Measurements from ENCODE around the gene POLD2.
"Not testable (repeated sequence)": the region's sequence is repeated elsewhere in the genome, so short reads cannot be mapped to it uniquely, and the experiment has no call there.

The POLD2 gene

GRCh38 chr7:44139311-44140010, 16.1 kb upstream of the POLD2 start:
- no peak for TF ChIP-seq Cebpa-rat (IDR thresholded peaks at IDR 0.05)

DNA sequence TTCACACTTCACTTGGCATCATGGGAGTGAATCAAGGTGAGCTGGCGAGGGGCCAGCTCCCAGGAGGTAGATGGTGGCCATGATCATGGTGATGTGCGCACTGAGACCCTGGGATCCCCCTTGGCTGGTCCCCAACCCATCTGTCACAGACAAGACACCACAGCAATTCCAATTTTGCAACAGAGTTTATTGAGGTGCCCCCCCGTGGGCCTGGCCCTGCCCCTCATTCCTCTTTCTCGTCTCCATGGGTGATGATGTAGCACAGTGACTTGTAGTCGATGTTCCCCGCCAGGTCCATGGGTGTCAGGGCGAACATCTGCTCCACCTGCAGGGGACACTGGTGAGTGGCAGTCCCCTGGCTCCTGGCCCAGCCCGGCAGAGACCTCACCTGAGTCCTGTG, 15.3 kb upstream of the POLD2 start:
- Histone ChIP-seq H3K4me2 (no peak overlapping the region), H3K4me1 (peaks cover 18% of the 10 kb centered on the region), H3K27me3 (no peaks in the 10 kb centered on the region), H4K20me1 (no peaks in the 10 kb centered on the region), H3K4me3 (no peak overlapping the region), H3K36me3 (no peaks in the 10 kb centered on the region), H3K9ac (no peak overlapping the region), H3K9me3 (no peaks in the 10 kb centered on the region), H3K27ac (no peak overlapping the region)
- no peak for TF ChIP-seq Cebpa-rat (IDR thresholded peaks at IDR 0.05)

More at GRCh38 chr7:44139311-44140010, 16.1 kb upstream of the POLD2 start:
- no peaks in the 10 kb centered on the region for H3K9me3 ChIP-seq
- 0 out of 2 replicates have a peak, but pooled peaks cover under 1% of the 10 kb centered on the region for H3K27me3 ChIP-seq
- H3K4me1 ChIP-seq: peaks cover 18% of the 10 kb centered on the region
- no peak overlapping the region for H3K27ac ChIP-seq
- H3K4me2 ChIP-seq: no peak overlapping the region
- H3K9ac ChIP-seq: no peak overlapping the region
- H3K36me3 ChIP-seq: no peaks in the 10 kb centered on the region
- no peaks in the 10 kb centered on the region for H4K20me1 ChIP-seq
- no peak overlapping the region for H3K4me3 ChIP-seq

DNA sequence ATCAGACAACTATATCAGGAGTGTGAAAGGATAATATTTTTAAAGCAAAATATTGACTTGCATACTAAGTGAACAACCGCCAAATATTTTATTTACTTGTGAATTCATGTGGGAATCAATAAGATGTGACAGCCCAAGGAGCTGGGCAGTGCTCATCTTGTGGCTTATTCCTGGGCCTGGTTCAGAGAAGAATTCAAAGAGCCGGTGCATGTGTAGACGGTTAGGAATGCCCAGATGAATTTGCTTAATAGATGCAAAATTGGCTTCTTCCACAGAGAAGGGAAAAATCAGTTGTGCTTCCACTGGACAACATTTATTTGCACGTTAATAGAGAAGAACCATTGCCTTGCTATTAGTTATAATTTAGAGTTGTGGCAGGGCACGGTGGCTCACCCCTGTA, 13.4 kb upstream of the POLD2 start:
- no peaks in the 10 kb centered on the region for H4K20me1 ChIP-seq
- no peak for TF ChIP-seq Cebpa-rat (IDR thresholded peaks at IDR 0.05)
- no peak overlapping the region for H3K27ac ChIP-seq
- H3K9ac ChIP-seq: no peak overlapping the region
- H3K4me2 ChIP-seq: no peak overlapping the region
- no peak overlapping the region for H3K4me3 ChIP-seq
- H3K36me3 ChIP-seq: no peaks in the 10 kb centered on the region
- no peaks in the 10 kb centered on the region for H3K27me3 ChIP-seq
- H3K9me3 ChIP-seq: no peaks in the 10 kb centered on the region
- peaks cover 17% of the 10 kb centered on the region for H3K4me1 ChIP-seq

- H3K36me3 ChIP-seq: no peaks in the 10 kb centered on the region
- H3K9me3 ChIP-seq: no peaks in the 10 kb centered on the region
- no peak overlapping the region for H3K4me3 ChIP-seq
- H3K4me2 ChIP-seq: peak overlapping the region; percentile 15; the same call in 1 of the 2 replicates
- no peak overlapping the region for H3K27ac ChIP-seq
- H3K9ac ChIP-seq: no peak overlapping the region
- no peak for TF ChIP-seq Cebpa-rat (IDR thresholded peaks at IDR 0.05)
- no peaks in the 10 kb centered on the region for H3K27me3 ChIP-seq
- peaks cover 24% of the 10 kb centered on the region for H3K4me1 ChIP-seq
- H4K20me1 ChIP-seq: no peaks in the 10 kb centered on the region
These were observed 11.7 kb upstream of the POLD2 start for GRCh38 chr7:44134943-44135628.

GRCh38 chr7:44133295-44133694, 9.9 kb upstream of the POLD2 start:
- Histone ChIP-seq H3K4me3 (no peak overlapping the region), H3K4me1 (peaks cover 42% of the 10 kb centered on the region), H3K27me3 (no peaks in the 10 kb centered on the region), H3K9ac (no peak overlapping the region), H3K36me3 (no peaks in the 10 kb centered on the region), H4K20me1 (no peaks in the 10 kb centered on the region), H3K27ac (no peak overlapping the region), H3K4me2 (no peak overlapping the region), H3K9me3 (no peaks in the 10 kb centered on the region)
- no peak for TF ChIP-seq Cebpa-rat (IDR thresholded peaks at IDR 0.05)

DNA sequence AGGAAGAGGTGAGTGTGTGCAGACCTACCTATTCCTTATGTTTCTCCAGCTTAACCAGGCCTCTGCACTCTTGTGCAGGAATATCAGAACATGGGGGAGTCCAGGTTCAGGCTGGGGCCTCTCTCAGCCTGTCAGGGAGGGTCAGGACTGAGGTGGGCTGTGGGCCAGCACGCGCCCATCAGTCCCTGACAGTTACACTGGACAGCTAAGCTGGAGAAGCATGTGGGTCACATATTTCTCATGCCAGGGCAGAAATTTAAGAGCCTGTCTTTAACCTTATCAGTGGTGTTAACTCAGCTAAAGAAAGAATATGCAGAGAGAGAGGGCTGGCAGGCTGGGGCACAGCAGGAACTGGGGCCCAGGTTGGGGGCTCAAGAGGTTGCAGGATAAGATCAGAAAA, 8.7 kb upstream of the POLD2 start:
- H3K4me3 ChIP-seq: no peak overlapping the region
- H3K4me2 ChIP-seq: no peak overlapping the region
- no peaks in the 10 kb centered on the region for H3K27me3 ChIP-seq
- peaks cover 54% of the 10 kb centered on the region for H3K4me1 ChIP-seq
- H3K9me3 ChIP-seq: no peaks in the 10 kb centered on the region
- peak overlapping the region; percentile 1; the same call in 1 of the 2 replicates for H3K27ac ChIP-seq
- H3K36me3 ChIP-seq: no peaks in the 10 kb centered on the region
- no peaks in the 10 kb centered on the region for H4K20me1 ChIP-seq
- no peak for TF ChIP-seq Cebpa-rat (IDR thresholded peaks at IDR 0.05)
- no peak overlapping the region for H3K9ac ChIP-seq

- Histone ChIP-seq H3K9ac (no peak overlapping the region), H3K27me3 (no peaks in the 10 kb centered on the region), H3K4me3 (no peak overlapping the region), H3K36me3 (no peaks in the 10 kb centered on the region), H3K9me3 (no peaks in the 10 kb centered on the region), H3K4me1 (peaks cover 60% of the 10 kb centered on the region), H3K27ac (0 out of 2 replicates have a peak overlapping the region, but pooled peaks have one; percentile 1), H3K4me2 (peak overlapping the region; percentile 82; the same call in 1 of the 2 replicates), H4K20me1 (no peaks in the 10 kb centered on the region)
- TF ChIP-seq Cebpa-rat (IDR thresholded peaks at IDR 0.05): no peak
These were observed 8.1 kb upstream of the POLD2 start for GRCh38 chr7:44131173-44132029.

- H3K27me3 ChIP-seq: no peaks in the 10 kb centered on the region
- H3K9me3 ChIP-seq: no peaks in the 10 kb centered on the region
- no peaks in the 10 kb centered on the region for H4K20me1 ChIP-seq
- H3K4me3 ChIP-seq: peak overlapping the region; percentile 8; the same call in 1 of the 2 replicates
- H3K36me3 ChIP-seq: no peaks in the 10 kb centered on the region
- TF ChIP-seq Cebpa-rat (IDR thresholded peaks at IDR 0.05): no peak
- peak overlapping the region; percentile 82 for H3K4me2 ChIP-seq
- H3K27ac ChIP-seq: peak overlapping the region; percentile 84
- peak overlapping the region; percentile 42 for H3K9ac ChIP-seq
- H3K4me1 ChIP-seq: peaks cover 73% of the 10 kb centered on the region
These were observed 5.6 kb upstream of the POLD2 start for GRCh38 chr7:44128721-44129582.

DNA sequence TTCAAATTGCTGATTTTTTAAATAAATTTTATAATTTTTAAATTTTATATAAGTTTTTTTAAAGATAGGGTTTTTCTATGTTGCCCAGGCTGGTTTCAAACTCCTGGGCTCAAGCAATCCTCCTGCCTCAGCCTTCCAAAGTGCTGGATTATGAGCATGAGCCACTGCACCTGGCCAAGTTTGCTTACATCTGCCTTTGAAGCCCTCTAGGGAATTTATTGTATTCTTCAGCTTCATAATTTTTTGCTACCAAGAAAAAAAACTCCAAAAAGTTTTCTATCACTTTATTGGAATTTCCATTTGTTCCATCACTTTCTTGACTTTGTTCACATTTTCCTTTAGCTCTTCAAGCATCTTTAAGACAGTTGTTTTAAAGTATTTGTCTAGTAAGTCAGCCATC, 3.8 kb upstream of the POLD2 start:
- TF ChIP-seq Cebpa-rat (IDR thresholded peaks at IDR 0.05): no peak
- Histone ChIP-seq H3K4me1 (peaks cover 82% of the 10 kb centered on the region), H3K4me2 (peak overlapping the region; percentile 82), H3K36me3 (peaks cover under 1% of the 10 kb centered on the region), H3K4me3 (0 out of 2 replicates have a peak overlapping the region, but pooled peaks have one; percentile 8), H3K27me3 (no peaks in the 10 kb centered on the region), H4K20me1 (no peaks in the 10 kb centered on the region), H3K27ac (peak overlapping the region; percentile 84), H3K9me3 (no peaks in the 10 kb centered on the region), H3K9ac (peak overlapping the region; percentile 42; the same call in 1 of the 2 replicates)

DNA sequence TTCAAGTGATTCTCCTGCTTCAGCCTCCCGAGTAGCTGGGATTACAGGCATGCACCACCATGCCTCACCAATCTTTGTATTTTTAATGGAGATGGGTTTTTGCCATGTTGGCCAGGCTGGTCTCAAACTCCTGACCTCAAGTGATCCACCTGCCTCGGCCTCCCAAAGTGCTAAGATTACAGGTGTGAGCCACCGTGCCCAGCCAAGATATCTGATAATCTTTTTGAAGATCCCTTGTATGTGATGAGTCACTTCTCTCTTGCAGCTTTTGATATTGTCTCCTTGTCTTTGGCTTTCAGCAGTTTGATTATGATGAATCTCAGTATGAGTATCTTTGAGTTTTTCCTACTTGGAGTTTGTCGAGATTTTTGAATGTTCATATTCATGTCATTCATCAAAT, 3.2 kb upstream of the POLD2 start:
- H3K9ac ChIP-seq, H3K36me3 ChIP-seq, H4K20me1 ChIP-seq, H3K4me2 ChIP-seq, H3K27me3 ChIP-seq, H3K4me3 ChIP-seq, H3K9me3 ChIP-seq, H3K27ac ChIP-seq: not testable (repeated sequence)
- H3K4me1 ChIP-seq: peaks cover 87% of the 10 kb centered on the region
